Measurements from ENCODE around the gene CHD1L. TPM values are rescaled to one million over a fixed set of nuclear protein-coding genes. Genes with fewer than 3 reads are reported as not detected.

CHD1L gene
- total and polyA plus RNA-seq, 2 donors from 2014 or later: 15.2 to 27.7 TPM

DNA sequence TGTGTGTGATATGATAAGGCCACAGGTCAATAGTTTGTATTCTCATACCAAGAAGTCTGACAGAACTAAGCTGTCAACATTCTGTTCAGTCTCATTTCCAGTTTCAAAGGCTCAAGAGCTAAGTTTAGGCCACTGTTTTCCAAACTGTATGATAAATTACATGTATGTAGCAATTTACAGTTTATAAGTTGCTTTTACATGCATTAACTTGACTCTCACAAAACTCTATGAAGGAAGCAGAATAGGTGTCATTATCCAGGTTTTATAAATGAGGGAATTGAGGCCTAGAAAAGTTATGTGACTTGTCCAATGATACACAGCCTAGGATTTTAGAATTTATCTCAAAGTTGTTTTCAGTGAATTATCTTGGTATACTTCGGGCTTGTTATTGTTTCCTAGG lies 40.7 kb upstream of the CHD1L start:
- no peak overlapping the region for H3K9ac ChIP-seq (ENCODE audit: low read length in 3 of 3)
- no peaks in the 10 kb centered on the region for H3K9me3 ChIP-seq (ENCODE audit: control insufficient read depth in 2 of 3, insufficient read depth in 1 of 3, low read length in 3 of 3)
- H3K27me3 ChIP-seq (ENCODE audit: control insufficient read depth, insufficient read depth, low read length): no peaks in the 10 kb centered on the region
- no peaks in the 10 kb centered on the region for H3K36me3 ChIP-seq (ENCODE audit: control insufficient read depth in 2 of 3, insufficient read depth in 3 of 3, low read length in 3 of 3)
- TF ChIP-seq, protein P1, sequence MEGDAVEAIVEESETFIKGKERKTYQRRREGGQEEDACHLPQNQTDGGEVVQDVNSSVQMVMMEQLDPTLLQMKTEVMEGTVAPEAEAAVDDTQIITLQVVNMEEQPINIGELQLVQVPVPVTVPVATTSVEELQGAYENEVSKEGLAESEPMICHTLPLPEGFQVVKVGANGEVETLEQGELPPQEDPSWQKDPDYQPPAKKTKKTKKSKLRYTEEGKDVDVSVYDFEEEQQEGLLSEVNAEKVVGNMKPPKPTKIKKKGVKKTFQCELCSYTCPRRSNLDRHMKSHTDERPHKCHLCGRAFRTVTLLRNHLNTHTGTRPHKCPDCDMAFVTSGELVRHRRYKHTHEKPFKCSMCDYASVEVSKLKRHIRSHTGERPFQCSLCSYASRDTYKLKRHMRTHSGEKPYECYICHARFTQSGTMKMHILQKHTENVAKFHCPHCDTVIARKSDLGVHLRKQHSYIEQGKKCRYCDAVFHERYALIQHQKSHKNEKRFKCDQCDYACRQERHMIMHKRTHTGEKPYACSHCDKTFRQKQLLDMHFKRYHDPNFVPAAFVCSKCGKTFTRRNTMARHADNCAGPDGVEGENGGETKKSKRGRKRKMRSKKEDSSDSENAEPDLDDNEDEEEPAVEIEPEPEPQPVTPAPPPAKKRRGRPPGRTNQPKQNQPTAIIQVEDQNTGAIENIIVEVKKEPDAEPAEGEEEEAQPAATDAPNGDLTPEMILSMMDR (IDR thresholded peaks at IDR 0.05; ENCODE audit: borderline replicate concordance, extremely low read depth, insufficient read depth): no peak
- no peak overlapping the region for H3K27ac ChIP-seq (ENCODE audit: low read depth in 2 of 2, low read length in 2 of 2)
- FAIRE-seq (no peak), DNase-seq (no peak)
- intact Hi-C loops (cut with DNase I): no loop called here
- H3K4me1 ChIP-seq (ENCODE audit: control insufficient read depth in 2 of 3, insufficient read depth in 2 of 3, low read depth in 1 of 3, low read length in 3 of 3): no peaks in the 10 kb centered on the region
- H3K4me3 ChIP-seq (ENCODE audit: low read length in 3 of 3): no peak overlapping the region

DNA sequence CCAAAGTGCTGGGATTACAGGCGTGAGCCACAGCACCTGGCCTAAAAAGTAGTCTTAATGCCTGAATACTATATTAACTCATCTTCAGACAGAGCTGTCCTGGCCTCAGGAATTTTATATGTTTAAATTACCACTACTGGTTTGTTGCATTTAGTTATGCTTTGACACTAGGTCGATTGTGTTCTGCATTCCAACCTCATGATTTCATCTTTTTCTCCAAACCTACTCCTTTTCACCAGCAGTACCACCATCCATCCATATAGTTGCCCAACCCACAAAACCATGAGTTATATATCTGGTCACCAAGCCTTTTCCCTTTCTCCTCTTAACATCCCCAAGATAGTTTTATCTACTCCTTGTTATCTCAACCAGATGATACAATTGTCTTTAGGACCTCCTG lies 39.9 kb upstream of the CHD1L start:
- Histone ChIP-seq H3K4me3 (ENCODE audit: low read length in 3 of 3) (no peak overlapping the region), H3K27ac (ENCODE audit: low read depth in 2 of 2, low read length in 2 of 2) (no peak overlapping the region), H3K4me1 (ENCODE audit: control insufficient read depth in 2 of 3, insufficient read depth in 2 of 3, low read depth in 1 of 3, low read length in 3 of 3) (no peaks in the 10 kb centered on the region), H3K9me3 (ENCODE audit: control insufficient read depth in 2 of 3, insufficient read depth in 1 of 3, low read length in 3 of 3) (no peaks in the 10 kb centered on the region), H3K36me3 (ENCODE audit: control insufficient read depth in 2 of 3, insufficient read depth in 3 of 3, low read length in 3 of 3) (no peaks in the 10 kb centered on the region), H3K27me3 (ENCODE audit: control insufficient read depth, insufficient read depth, low read length) (no peaks in the 10 kb centered on the region), H3K9ac (ENCODE audit: low read length in 3 of 3) (no peak overlapping the region)
- FAIRE-seq (no peak), DNase-seq (no peak)
- TF ChIP-seq, protein P1 (IDR thresholded peaks at IDR 0.05; ENCODE audit: borderline replicate concordance, extremely low read depth, insufficient read depth): no peak
- intact Hi-C loops (cut with DNase I): no loop called here

DNA sequence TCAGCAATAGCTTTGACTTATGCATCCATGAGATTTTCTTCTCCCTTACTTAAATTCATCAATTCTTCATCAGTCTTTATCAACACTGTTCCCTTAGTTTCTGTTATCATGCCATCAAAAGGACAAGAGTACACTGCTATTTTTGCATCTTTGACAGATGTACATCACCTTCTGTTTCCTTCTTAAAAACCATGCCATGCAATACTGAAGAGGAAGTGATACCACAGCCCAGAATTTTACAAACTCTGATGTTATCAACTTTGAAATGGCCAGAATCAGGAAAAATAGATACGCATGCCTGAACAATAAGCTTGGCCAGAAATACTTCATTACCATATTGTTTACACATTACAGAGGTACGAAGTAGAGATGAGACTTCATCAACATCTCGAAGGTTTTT lies 38.4 kb upstream of the CHD1L start:
- no peak for DNase-seq
- FAIRE-seq: no peak
- Histone ChIP-seq H3K9ac (ENCODE audit: low read length in 3 of 3) (no peak overlapping the region), H3K27ac (ENCODE audit: low read depth in 2 of 2, low read length in 2 of 2) (no peak overlapping the region), H3K4me3 (ENCODE audit: low read length in 3 of 3) (no peak overlapping the region), H3K9me3 (ENCODE audit: control insufficient read depth in 2 of 3, insufficient read depth in 1 of 3, low read length in 3 of 3) (no peaks in the 10 kb centered on the region), H3K36me3 (ENCODE audit: control insufficient read depth in 2 of 3, insufficient read depth in 3 of 3, low read length in 3 of 3) (no peaks in the 10 kb centered on the region), H3K27me3 (ENCODE audit: control insufficient read depth, insufficient read depth, low read length) (no peaks in the 10 kb centered on the region), H3K4me1 (ENCODE audit: control insufficient read depth in 2 of 3, insufficient read depth in 2 of 3, low read depth in 1 of 3, low read length in 3 of 3) (no peaks in the 10 kb centered on the region)
- TF ChIP-seq, protein P1 (IDR thresholded peaks at IDR 0.05; ENCODE audit: borderline replicate concordance, extremely low read depth, insufficient read depth): no peak
- intact Hi-C loops (cut with DNase I): no loop called here

DNA sequence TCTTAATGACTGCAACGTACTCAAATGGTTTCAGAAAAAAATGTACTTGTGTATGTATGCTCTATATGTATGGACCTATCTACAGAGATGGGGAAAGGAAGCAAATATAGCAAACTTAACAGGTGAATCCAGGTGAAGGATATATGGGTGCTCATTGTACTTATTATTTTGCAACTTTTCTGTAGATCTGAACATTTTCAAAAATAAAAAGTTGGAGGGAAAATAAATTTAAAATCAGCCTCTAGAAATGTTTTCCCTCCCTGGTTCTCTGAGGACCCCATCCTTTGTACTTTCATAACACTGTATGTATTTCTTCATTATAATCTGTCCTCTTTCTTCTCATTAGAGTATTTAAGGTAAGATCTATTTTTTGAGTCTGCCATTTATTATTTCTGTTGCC lies 35.3 kb upstream of the CHD1L start:
- Histone ChIP-seq H3K36me3 (ENCODE audit: control insufficient read depth in 2 of 3, insufficient read depth in 3 of 3, low read length in 3 of 3) (peaks cover 0 to 4% (median 3%) of the 10 kb centered on the region in 3 donors), H3K4me3 (ENCODE audit: low read length in 3 of 3) (no peak overlapping the region), H3K4me1 (ENCODE audit: control insufficient read depth in 2 of 3, insufficient read depth in 2 of 3, low read depth in 1 of 3, low read length in 3 of 3) (no peaks in the 10 kb centered on the region), H3K9me3 (ENCODE audit: control insufficient read depth in 2 of 3, insufficient read depth in 1 of 3, low read length in 3 of 3) (no peaks in the 10 kb centered on the region), H3K27me3 (ENCODE audit: control insufficient read depth, insufficient read depth, low read length) (no peaks in the 10 kb centered on the region), H3K9ac (ENCODE audit: low read length in 3 of 3) (no peak overlapping the region), H3K27ac (ENCODE audit: low read depth in 2 of 2, low read length in 2 of 2) (no peak overlapping the region)
- TF ChIP-seq, protein P1 (IDR thresholded peaks at IDR 0.05; ENCODE audit: borderline replicate concordance, extremely low read depth, insufficient read depth): no peak
- intact Hi-C loops (cut with DNase I): no loop called here
- FAIRE-seq (no peak), DNase-seq (no peak)
